HG02870 (cell line): ENCODE measurements around the gene LATS1.
"Not testable (repeated sequence)": the region's sequence is repeated elsewhere in the genome, so short reads cannot be mapped to it uniquely, and the experiment has no call there.

ENCODE experiments used
- ATAC-seq: cut with Tn5 transposase; IDR thresholded peaks from one replicate; pipeline ENCODE4 v1.9.1; 2021; ENCODE audit warnings: mild to moderate bottlenecking, moderate library complexity; ENCODE audit not compliant: unreplicated experiment

The LATS1 gene

DNA sequence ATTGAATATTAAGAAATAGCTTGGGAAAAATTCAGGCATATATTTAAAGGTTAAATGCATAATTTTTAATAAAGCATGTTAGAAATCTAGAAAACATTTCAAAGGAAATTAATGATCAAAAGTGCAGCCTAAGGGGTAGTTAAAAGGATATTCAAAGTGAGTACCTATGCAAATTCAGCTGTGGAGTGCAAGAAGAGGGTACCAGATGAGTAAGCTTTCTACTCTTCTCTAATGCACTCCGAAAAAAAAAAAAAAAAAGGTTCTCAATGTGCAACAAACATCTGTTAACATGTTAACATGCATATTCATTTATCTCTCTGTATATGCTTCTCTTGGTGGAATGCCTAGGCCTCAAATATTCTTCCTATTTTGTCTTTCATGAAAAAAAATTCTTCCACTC lies 37.4 kb downstream of the LATS1 start:
- peak; percentile 80 for ATAC-seq

DNA sequence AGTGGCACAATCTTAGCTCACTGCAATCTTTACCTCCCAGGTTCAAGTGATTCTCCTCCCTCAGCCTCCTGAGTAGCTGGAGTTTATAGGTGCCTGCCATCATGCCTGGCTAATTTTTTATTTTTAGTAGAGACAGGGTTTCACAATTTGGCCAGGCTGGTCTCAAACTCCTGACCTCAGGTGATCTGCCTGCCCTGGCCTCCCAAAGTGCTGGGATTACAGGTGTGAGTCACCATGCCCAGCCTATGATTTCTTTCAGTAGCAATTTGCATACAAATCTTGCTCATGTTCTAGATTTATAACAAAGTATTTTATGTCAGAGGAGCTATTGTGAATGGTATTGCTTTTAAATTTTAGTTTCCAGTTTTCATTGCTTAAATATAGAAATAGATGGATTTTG lies 45.6 kb downstream of the LATS1 start:
- ATAC-seq: not testable (repeated sequence)

GRCh38 chr6:149660028-149660427 lies 57.9 kb downstream of the LATS1 start:
- no peak for ATAC-seq

DNA sequence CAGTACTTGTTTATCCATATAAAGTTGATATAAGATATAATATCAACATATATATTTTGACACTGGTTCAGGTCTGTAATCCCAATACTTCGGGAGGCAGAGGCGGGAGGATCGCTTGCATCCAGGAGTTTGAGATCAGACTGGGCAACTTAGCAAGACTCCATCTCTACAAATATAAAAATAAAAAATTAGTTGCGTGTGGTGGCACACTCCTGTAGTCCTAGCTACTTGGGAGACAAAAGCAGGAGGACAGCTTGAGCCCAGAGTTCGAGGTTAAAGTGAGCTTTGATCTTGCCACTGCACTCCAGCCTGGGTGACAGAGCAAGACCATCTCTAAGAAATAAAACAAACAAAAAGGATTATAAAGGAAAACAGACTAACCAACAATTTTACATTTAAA lies 60.5 kb downstream of the LATS1 start:
- no peak for ATAC-seq

- peak; percentile 44 for ATAC-seq
These were observed 66.8 kb downstream of the LATS1 start for GRCh38 chr6:149651056-149651455.

- peak; percentile 76 for ATAC-seq
These were observed 69.5 kb downstream of the LATS1 start, which contains the start of gene KATNA1 for GRCh38 chr6:149648148-149649145. Gene KATNA1 (minus strand): TSS chr6:149648714. CDS start chr6:149638547, 10,167 bp downstream.

GRCh38 chr6:149646599-149646998 lies 71.3 kb downstream of the LATS1 start:
- ATAC-seq: no peak

GRCh38 chr6:149642829-149643580 lies 74.9 kb downstream of the LATS1 start:
- no peak for ATAC-seq

- no peak for ATAC-seq
These were observed 81.8 kb downstream of the LATS1 start for GRCh38 chr6:149636124-149636523.

DNA sequence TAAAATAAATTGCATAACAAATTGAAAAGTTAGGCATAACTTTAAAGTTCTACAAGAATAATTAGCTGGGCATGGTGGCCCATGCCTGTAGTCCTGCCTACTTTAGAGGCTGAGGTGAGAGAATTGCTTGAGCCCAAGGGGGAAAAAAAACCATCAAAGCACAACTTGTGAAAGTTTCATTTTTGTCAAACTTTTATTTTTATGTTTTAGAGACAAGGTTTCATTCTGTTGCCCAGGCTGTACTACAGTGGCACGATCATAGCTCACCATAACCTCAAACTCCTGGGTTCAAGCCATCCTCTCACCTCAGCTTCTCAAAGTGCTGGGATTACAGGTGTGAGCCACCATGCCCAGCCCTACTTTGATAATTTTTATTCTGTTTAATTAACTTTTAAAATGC lies 83.6 kb downstream of the LATS1 start:
- ATAC-seq: no peak

DNA sequence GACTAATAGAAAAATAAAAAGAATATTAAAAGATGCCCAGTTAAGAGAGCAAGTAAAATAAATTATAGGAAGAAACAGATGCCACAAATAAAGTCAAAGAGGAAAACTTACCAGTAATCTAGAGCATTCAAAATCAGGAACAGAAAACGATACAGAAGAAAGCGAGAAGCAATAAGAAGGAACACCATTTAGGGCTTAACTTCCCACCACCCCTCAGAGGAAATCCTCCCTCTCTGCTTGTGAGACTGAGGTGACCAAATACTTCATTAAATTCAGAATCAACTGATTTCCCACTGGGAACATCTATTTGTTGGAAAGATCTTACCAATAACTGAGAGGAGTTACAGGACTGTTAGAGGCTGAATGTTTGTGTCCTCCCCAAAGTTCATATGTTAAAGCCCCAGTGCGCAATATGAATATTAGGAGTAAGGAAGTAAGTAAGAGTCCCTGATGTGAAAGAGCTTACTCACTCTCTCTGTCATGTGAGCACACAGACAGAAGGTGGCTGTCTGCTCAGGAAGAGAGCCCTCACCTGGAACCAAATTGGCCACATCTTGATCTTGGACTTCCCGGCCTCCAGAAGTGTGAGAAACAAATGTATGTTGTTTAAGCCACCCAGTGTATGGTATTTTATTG lies 88.9 kb downstream of the LATS1 start:
- ATAC-seq: peak; percentile 88

- ATAC-seq: no peak
These were observed 90.2 kb downstream of the LATS1 start for GRCh38 chr6:149627672-149628071.

DNA sequence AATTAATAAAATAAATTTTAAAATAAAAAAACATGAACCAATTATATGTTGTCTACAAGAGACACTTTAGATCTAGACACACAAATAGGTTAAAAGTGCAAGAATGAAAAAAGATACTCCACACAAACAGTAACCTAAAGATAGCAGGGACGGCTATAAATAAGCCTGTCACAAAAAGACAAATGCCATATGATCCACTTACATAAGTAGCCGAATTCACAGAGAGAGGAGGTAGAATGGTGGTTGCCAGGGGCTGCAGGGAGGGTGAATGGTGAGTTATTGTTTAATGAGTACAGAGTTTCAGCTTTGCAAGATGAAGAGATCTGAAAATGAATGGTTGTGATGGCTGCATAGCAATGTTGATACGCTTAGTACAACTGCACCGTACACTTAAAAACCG lies 102.1 kb downstream of the LATS1 start:
- no peak for ATAC-seq

DNA sequence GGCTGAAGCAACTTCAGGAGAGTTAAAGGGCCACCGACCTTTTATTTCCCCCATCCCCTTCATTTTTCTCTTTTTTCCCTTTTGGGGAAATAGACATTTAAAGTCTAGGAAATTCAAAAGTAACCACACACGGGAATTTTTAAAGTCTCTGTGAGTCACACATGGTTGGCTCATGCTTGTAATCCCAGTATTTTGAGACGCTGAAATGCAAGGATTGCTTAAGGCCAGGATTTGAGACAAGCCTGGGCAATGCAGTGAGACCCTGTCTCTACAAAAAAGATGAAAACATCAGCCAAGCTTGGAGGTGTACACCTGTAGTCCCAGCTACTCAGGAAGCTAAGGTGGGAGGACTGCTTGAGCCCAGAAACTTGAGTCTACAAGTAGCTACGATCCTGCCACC lies 103.6 kb downstream of the LATS1 start:
- ATAC-seq: no peak

- no peak for ATAC-seq
These were observed 109.4 kb downstream of the LATS1 start for GRCh38 chr6:149608381-149608982.
